C4-2B (cell line): Measurements from ENCODE around the gene BLM.
"Not testable (repeated sequence)": the region's sequence is repeated elsewhere in the genome, so short reads cannot be mapped to it uniquely, and the experiment has no call there.

ENCODE experiments used
- H3K27ac ChIP-seq: fragments of 450-650 bp; 2 replicates; pipeline ENCODE4 v1.5.1; 2017
- ZFX ChIP-seq: fragments of 450-650 bp; IDR thresholded peaks from 2 replicates; pipeline ENCODE4 v1.6.1; 2017
- TF ChIP-seq, protein P1 (sequence below): fragments of 450-650 bp; conservative IDR thresholded peaks from 2 replicates; pipeline ENCODE4 v1.5.1; 2017; ENCODE audit warnings: mild to moderate bottlenecking

Gene BLM

DNA sequence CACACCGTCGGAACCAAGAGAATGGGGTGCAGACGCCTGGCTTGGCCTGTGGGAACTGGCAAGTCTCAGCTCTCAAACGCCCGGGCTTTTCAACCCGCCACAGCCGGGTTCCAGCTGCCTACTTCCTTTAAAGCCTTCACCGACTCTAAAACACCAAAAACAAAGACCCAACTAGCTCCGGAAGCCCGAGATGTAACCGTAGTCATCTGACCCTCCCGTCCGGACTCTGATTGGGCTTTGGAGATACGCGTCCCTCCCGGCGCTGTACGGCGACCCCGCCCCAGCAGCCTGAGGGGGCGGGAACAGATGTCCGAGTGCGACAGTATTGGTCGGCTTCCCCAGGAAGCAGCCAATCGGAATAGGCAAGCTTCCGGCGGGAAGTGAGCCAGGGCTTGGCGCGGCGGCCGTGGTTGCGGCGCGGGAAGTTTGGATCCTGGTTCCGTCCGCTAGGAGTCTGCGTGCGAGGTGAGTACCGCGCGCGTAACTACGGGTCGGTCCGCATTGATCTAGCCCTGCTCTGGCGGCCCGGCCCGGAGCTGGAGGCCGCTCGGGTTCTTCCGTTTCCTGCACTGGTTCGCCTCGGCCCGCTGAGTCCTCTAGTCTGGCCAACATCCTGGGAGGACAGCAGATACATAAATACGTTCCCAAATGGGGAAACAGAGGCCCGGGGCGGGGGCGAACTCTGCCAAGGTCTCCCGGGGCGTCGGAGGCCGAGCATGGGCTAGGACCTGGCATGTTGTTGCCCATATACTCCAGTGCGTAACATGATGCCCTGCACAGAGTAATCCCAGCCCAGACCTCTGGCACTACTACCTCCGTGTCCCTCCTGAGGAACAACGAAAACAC lies at the start of gene BLM:
Gene BLM, plus strand, starts transcription at position 371 of the 846 bp plus-strand sequence. CDS start 30,047 bp downstream, outside the sequence.
- TF ChIP-seq, protein P1, sequence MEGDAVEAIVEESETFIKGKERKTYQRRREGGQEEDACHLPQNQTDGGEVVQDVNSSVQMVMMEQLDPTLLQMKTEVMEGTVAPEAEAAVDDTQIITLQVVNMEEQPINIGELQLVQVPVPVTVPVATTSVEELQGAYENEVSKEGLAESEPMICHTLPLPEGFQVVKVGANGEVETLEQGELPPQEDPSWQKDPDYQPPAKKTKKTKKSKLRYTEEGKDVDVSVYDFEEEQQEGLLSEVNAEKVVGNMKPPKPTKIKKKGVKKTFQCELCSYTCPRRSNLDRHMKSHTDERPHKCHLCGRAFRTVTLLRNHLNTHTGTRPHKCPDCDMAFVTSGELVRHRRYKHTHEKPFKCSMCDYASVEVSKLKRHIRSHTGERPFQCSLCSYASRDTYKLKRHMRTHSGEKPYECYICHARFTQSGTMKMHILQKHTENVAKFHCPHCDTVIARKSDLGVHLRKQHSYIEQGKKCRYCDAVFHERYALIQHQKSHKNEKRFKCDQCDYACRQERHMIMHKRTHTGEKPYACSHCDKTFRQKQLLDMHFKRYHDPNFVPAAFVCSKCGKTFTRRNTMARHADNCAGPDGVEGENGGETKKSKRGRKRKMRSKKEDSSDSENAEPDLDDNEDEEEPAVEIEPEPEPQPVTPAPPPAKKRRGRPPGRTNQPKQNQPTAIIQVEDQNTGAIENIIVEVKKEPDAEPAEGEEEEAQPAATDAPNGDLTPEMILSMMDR, result peak; percentile 58
- peak; percentile 72 for TF ChIP-seq ZFX
- peak within 1 kb of the TSS; percentile 85 for H3K27ac ChIP-seq

DNA sequence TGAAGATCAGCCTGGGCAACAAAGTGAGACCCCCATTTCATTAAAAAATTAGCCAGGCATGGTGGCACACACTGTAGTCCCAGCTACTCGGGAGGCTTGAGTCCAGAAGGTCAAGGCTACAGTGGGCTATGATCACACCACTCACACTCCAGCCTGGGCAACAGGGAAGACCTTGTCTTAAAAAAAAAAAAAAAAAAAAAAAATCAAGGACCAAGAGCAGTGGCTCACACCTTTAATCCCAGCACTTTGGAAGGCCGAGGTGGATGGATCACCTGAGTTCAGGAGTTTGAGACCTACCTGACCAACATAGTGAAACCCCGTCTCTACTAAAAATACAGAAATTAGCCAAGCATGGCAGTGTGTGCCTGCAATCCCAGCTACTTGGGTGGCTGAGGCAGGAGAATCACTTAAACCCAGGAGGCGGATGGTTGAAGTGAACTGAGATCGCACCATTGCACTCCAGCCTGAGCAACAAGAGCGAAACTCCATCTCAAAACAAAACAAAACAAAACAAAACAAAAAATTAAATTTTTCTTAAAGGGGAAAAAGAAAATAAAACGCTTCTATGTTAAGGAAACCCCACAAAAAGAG lies 49.3 kb upstream of the BLM start:
- not testable (repeated sequence) for H3K27ac ChIP-seq

DNA sequence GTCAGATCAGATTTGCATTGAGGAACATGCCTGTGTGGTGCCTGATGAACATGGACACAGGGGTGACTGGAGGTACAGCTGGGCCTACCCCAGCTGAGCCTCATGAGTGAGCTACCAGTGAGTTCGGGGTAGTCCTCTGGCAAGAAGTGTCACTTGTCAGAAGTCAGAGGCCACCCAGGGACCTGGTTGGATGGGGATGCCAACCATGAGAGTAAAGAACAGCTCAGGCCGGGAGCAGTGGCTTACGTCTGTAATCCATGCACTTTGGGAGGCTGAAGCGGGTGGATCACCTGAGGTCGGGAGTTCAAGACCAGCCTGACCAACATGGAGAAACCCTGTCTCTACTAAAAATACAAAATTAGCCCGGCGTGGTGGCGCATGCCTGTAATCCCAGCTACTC lies 46.5 kb upstream of the BLM start:
- not testable (repeated sequence) for H3K27ac ChIP-seq

DNA sequence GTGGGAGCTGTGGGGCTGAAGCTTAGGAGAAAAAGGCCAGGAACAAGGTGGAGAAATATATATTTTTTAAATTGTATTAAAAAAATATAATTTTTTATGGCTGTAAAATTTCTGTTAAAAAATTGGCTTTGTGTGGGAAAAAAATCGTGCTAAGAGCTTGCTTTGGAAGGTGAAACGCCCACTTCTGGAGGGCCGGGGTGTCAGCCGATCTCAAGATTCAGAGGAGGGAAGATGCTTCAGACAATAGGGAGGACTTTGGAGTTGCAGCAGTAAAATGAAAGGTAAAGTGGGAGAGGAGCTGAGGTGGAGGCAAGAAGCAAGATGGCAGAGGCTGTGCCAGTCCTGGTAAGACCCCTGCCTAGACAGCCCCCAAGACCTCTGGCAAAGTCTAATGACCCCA lies 45.9 kb upstream of the BLM start:
- no peak overlapping the region for H3K27ac ChIP-seq
- no peak for TF ChIP-seq ZFX

DNA sequence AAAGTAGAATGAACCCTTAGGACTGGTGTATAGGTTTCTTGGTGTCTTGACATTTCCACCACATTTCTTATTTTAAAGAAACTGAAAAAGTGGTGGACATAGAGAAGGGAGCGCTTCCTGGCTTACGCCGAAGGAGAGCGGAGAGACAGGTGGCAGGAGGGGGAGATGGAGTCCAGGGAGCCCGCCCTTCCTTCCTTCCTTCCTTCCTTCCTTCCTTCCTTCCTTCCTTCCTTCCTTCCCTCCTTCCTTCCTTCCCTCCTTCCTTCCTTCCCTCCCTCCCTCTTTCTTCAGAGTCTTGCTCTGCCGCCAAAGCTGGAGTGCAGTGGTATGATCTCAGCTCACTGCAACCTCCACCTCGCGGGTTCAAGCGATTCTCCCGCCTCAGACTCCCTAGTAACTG lies 43.8 kb upstream of the BLM start:
- H3K27ac ChIP-seq, result not testable (repeated sequence)

DNA sequence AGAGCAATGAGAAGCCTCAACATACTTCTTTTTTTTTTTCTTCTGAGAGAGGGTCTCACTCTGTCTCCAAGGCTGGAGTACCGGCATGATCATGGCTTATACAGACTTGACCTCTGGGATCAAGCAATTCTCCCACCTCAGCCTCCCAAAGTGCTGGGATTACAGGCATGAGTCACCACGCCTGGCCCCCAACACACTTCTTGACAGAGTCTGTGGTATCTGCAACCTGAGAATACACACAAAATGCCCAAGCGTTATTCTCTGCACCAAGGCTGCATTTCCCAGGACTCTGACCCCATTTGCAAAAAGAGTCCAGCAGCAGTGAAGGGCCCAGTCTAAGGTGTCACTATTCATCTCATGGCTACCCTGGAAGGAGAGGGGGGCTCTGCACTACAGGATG lies 42.7 kb upstream of the BLM start:
- TF ChIP-seq ZFX, result no peak
- H3K27ac ChIP-seq, result no peak overlapping the region

DNA sequence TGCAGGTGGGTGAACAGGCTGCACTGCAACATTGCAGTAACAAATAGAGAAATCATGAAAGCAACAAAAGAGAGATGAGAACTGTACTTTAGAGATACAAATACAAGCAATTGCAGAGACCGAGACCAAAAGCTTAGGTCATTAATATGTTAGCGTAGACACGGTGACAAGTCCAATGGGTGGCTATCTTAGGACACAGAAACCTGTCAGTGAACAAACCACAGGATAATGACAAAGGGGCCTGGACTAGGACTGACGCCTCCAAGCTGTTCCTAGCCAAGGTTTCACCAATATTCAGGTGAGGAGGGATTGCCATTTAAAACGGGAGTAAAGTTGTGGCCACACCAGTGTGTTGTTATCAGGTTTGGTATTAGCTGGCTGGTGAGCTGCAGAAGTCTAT lies 41.7 kb upstream of the BLM start:
- no peak overlapping the region for H3K27ac ChIP-seq
- TF ChIP-seq ZFX, result no peak
- TF ChIP-seq, protein P1, result no peak

DNA sequence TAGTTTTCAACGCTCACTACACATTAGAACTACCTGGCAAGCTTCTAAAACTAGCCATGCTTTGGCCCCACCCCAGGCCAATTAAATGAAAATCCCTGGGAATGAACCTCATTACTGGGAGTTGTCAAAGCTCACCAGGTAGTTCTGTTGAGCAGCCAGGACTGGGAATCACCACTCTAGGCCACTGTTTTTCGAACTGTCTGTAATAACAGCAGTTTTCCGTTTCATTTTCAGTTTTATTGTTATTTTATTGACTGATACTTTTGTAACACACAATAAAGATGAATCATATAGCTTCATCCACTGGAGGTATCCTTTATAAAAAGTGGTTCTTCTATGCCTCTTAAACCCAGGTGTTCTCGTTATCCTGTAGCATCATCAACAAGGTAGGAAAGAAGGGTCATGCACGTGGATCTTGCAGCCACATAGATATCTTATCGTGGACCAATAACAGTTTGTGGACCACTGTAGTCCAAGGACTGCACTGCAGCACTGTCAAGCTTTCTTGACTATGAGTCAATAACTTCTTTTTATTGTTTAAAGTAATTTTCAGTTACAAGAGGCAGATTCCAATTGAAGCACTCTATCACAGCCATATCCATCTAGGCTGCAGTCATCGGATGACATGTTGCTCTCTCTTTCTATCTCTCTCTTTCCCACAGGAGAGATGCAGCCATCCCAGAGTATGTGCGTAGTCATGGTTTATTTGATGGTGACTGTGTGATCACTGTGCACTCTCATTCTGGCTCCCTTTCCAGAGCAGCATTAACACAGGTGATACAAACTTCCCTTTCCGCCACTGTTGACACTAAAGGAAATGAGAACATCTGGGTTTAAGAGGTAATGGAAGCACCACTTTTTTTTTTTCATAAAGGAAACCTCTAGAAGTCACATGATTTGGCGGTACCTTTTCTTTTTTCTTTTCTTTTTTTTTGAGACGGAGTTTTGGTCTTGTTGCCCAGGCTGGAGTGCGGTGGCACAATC lies 39.0 kb upstream of the BLM start:
- TF ChIP-seq, protein P1, result no peak
- TF ChIP-seq ZFX, result no peak
- no peak overlapping the region for H3K27ac ChIP-seq

DNA sequence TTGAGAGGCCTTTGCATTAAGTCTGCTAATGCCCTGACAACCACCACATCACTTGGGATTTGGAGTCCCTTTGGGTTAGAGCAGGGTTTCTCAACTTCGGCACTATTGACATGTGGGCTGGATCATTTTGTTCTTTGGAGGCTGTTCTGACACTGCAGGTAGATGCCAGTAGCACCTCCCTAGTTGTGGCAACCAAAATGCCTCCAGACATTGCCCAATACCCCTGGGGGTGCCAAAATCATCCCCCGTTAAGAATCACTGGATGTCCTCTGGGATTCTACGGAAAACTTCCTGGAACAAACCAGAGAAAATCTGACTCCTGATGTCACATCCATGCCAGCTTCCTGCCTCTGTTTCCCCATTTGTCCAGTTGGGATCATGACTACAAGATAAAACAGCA lies 37.2 kb upstream of the BLM start:
- no peak for TF ChIP-seq ZFX
- TF ChIP-seq, protein P1, result no peak
- no peak overlapping the region for H3K27ac ChIP-seq

DNA sequence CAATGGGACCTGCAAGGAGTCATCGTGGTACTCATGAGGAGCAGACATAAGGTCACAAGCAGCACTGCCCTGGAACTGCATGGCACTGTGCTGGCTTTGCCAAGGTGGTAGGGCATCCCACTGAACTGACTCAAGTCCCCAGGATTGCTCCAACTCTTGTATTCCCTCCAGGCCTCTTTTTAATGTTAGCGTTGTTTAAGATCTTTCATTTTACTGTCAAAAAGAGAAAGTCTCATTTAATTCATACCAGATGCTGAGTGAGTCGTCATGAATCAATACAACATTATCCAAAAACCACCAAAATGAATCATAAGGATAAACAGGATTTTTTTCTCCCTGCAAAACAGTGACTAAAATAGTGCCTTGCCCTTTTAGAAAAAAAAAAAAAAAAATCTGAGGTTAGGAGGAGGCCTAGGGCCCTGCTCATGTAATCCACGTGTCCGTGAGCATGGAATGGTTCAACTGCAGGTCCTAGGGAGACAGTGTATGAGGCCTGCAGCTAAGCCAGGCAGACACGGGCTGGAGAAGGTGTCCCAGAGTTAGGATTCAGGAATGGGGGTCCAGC lies 36.7 kb upstream of the BLM start:
- TF ChIP-seq, protein P1, result no peak
- no peak for TF ChIP-seq ZFX
- no peak overlapping the region for H3K27ac ChIP-seq
